Hippocampal formation (tissue), 2 donors: ENCODE results near the gene ZNF490.
"Not testable (repeated sequence)": the region's sequence is repeated elsewhere in the genome, so short reads cannot be mapped to it uniquely, and the experiment has no call there.

ENCODE experiments used
- DNase-seq, 2 donors: peaks; one replicate each; lab custom pipeline; 2025; lab: John Stamatoyannopoulos, UW

ZNF490 gene

GRCh38 chr19:12621253-12622024 lies 10.8 kb upstream of the ZNF490 start:
- DNase-seq = not testable (repeated sequence)

- no peak for DNase-seq
Measured at GRCh38 chr19:12617646-12618045, 7.0 kb upstream of the ZNF490 start.

GRCh38 chr19:12611361-12611699 lies 717 bp upstream of the ZNF490 start:
- DNase-seq = peak; percentile 28 to 34

- peak in 1 of 2 donors; percentile 6 for DNase-seq
Measured at GRCh38 chr19:12607631-12608030, 3.0 kb downstream of the ZNF490 start.

- DNase-seq = no peak
Measured at GRCh38 chr19:12606796-12607195, 3.8 kb downstream of the ZNF490 start.

GRCh38 chr19:12603714-12604113 lies 6.9 kb downstream of the ZNF490 start:
- DNase-seq = no peak

GRCh38 chr19:12597594-12597993 lies 13.0 kb downstream of the ZNF490 start:
- DNase-seq = no peak

GRCh38 chr19:12596927-12597548 lies 13.6 kb downstream of the ZNF490 start:
- no peak for DNase-seq

- no peak for DNase-seq
Measured at GRCh38 chr19:12596485-12596884, 14.1 kb downstream of the ZNF490 start.

GRCh38 chr19:12581100-12581499 lies 29.5 kb downstream of the ZNF490 start:
- DNase-seq = no peak

GRCh38 chr19:12580180-12580694 lies 30.4 kb downstream of the ZNF490 start:
- no peak for DNase-seq

- DNase-seq = no peak
Measured at GRCh38 chr19:12578641-12579040, 32.0 kb downstream of the ZNF490 start.

- DNase-seq = no peak
Measured at GRCh38 chr19:12574036-12574435, 36.6 kb downstream of the ZNF490 start.

GRCh38 chr19:12567951-12568350 lies 42.7 kb downstream of the ZNF490 start:
- no peak for DNase-seq

GRCh38 chr19:12566380-12566779 lies 44.2 kb downstream of the ZNF490 start:
- not testable (repeated sequence) for DNase-seq

- DNase-seq = peak; percentile 77 to 88
Measured at GRCh38 chr19:12564016-12564664, 46.5 kb downstream of the ZNF490 start.

- DNase-seq = no peak
Measured at GRCh38 chr19:12555456-12555930, 55.1 kb downstream of the ZNF490 start.

- DNase-seq = peak; percentile 96 to 99
Measured at GRCh38 chr19:12551060-12551832, 59.4 kb downstream of the ZNF490 start, which contains the start of gene ZNF564. Gene ZNF564 (minus strand): TSS chr19:12551482. CDS start chr19:12551332, 150 bp downstream.

GRCh38 chr19:12546903-12547302 lies 63.7 kb downstream of the ZNF490 start:
- no peak for DNase-seq

GRCh38 chr19:12546068-12546467 lies 64.5 kb downstream of the ZNF490 start:
- no peak for DNase-seq

GRCh38 chr19:12545267-12545666 lies 65.3 kb downstream of the ZNF490 start:
- DNase-seq = no peak

- no peak for DNase-seq
Measured at GRCh38 chr19:12544401-12544876, 66.2 kb downstream of the ZNF490 start.
